Measurements from ENCODE around the gene NANOS3. TPM values are rescaled to one million over a fixed set of nuclear protein-coding genes. Genes with fewer than 3 reads are reported as not detected.

Gene NANOS3
- total RNA-seq: not detected

GRCh38 chr19:13876834-13877233 lies at the start of gene NANOS3:
Gene NANOS3 (plus strand): TSS chr19:13877134. CDS start chr19:13877249, 115 bp downstream.
- no peak for DNase-seq

GRCh38 chr19:13827656-13828055 lies 49.3 kb upstream of the NANOS3 start:
- DNase-seq: no peak

- DNase-seq: no peak
Measured at GRCh38 chr19:13830114-13830740, 46.7 kb upstream of the NANOS3 start.

GRCh38 chr19:13830741-13831536 lies 46.0 kb upstream of the NANOS3 start:
- no peak for DNase-seq

GRCh38 chr19:13831537-13832467 lies 45.1 kb upstream of the NANOS3 start:
- DNase-seq: no peak

GRCh38 chr19:13833330-13834243 lies 43.3 kb upstream of the NANOS3 start:
- DNase-seq: peak; percentile 95

- no peak for DNase-seq
Measured at GRCh38 chr19:13834244-13835069, 42.5 kb upstream of the NANOS3 start.

GRCh38 chr19:13835791-13836723 lies 40.9 kb upstream of the NANOS3 start:
- no peak for DNase-seq

GRCh38 chr19:13838435-13839129 lies 38.4 kb upstream of the NANOS3 start:
- DNase-seq: peak; percentile 54

- DNase-seq: peak; percentile 92
Measured at GRCh38 chr19:13839130-13839937, 37.6 kb upstream of the NANOS3 start.

- no peak for DNase-seq
Measured at GRCh38 chr19:13839938-13840304, 37.0 kb upstream of the NANOS3 start.

GRCh38 chr19:13840305-13841085 lies 36.4 kb upstream of the NANOS3 start:
- peak; percentile 40 for DNase-seq

GRCh38 chr19:13841086-13841961 lies 35.6 kb upstream of the NANOS3 start:
- peak; percentile 67 for DNase-seq

- peak; percentile 50 for DNase-seq
Measured at GRCh38 chr19:13841962-13842290, 35.0 kb upstream of the NANOS3 start.

GRCh38 chr19:13842291-13843103 lies 34.4 kb upstream of the NANOS3 start:
- DNase-seq: peak; percentile 94

Data from tongue (tissue), 2 donors.